DND-41 (cell line): ENCODE measurements around the gene PMF1.

Source experiments
- CTCF ChIP-seq: IDR thresholded peaks from 2 replicates; pipeline ENCODE4 v1.5.1; 2012; ENCODE audit warnings: borderline replicate concordance, low read length, moderate library complexity, mild to moderate bottlenecking; ENCODE audit not compliant: poor library complexity, severe bottlenecking; ENCODE audit errors: extremely low read depth
- EZH2 ChIP-seq: IDR thresholded peaks from 3 replicates; pipeline ENCODE4 v1.6.1; 2012; ENCODE audit warnings: borderline replicate concordance, low read depth, mild to moderate bottlenecking, moderate library complexity, low read length, inconsistent platforms; ENCODE audit not compliant: severe bottlenecking

- TF ChIP-seq CTCF = no peak
- TF ChIP-seq EZH2 = no peak
Observed at GRCh38 chr1:156232201-156232894, 19.5 kb downstream of the PMF1 start.
